ENCODE data around the gene PROCA1. TPM values are rescaled to one million over a fixed set of nuclear protein-coding genes. Genes with fewer than 3 reads are reported as not detected.

The PROCA1 gene
- total RNA-seq, 1 donor from 2014 or later, result 1.5 TPM

DNA sequence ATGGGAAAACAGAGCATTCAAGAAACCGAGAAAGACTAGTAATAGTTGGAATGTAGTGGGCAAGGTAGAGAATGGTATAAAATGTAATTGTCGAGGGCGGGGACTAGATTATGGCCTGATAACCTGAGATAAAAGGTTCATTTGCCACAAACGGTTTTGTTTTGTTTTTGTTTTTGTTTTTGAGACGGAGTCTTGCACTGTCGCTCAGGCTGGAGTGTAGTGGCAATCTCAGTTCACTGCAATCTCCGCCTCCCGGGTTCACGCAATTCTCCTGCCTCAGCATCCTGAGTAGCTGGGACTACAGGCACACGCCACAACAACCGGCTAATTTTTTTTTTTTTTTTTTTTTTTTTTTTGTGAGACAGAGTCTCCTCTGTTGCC is 18.3 kb upstream of the PROCA1 start:
- no peaks in the 10 kb centered on the region for H3K9me3 ChIP-seq
- no peaks in the 10 kb centered on the region for H3K36me3 ChIP-seq
- no peak for DNase-seq (ENCODE audit: extremely low spot score in 2 of 2)
- intact Hi-C loops (cut with DNase I), result no loop called here
- H3K27me3 ChIP-seq, result no peaks in the 10 kb centered on the region
- no peak overlapping the region for H3K4me3 ChIP-seq
- no peak overlapping the region for H3K27ac ChIP-seq
- TF ChIP-seq POLR2A (IDR thresholded peaks at IDR 0.05) (no peak), POLR2AphosphoS5 (IDR thresholded peaks at IDR 0.05; ENCODE audit: insufficient read depth in 1 of 2, low read depth in 1 of 2) (no peak)
- TF ChIP-seq, protein P1, sequence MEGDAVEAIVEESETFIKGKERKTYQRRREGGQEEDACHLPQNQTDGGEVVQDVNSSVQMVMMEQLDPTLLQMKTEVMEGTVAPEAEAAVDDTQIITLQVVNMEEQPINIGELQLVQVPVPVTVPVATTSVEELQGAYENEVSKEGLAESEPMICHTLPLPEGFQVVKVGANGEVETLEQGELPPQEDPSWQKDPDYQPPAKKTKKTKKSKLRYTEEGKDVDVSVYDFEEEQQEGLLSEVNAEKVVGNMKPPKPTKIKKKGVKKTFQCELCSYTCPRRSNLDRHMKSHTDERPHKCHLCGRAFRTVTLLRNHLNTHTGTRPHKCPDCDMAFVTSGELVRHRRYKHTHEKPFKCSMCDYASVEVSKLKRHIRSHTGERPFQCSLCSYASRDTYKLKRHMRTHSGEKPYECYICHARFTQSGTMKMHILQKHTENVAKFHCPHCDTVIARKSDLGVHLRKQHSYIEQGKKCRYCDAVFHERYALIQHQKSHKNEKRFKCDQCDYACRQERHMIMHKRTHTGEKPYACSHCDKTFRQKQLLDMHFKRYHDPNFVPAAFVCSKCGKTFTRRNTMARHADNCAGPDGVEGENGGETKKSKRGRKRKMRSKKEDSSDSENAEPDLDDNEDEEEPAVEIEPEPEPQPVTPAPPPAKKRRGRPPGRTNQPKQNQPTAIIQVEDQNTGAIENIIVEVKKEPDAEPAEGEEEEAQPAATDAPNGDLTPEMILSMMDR (IDR thresholded peaks at IDR 0.05), result no peak
- peaks cover 10% of the 10 kb centered on the region for H3K4me1 ChIP-seq

DNA sequence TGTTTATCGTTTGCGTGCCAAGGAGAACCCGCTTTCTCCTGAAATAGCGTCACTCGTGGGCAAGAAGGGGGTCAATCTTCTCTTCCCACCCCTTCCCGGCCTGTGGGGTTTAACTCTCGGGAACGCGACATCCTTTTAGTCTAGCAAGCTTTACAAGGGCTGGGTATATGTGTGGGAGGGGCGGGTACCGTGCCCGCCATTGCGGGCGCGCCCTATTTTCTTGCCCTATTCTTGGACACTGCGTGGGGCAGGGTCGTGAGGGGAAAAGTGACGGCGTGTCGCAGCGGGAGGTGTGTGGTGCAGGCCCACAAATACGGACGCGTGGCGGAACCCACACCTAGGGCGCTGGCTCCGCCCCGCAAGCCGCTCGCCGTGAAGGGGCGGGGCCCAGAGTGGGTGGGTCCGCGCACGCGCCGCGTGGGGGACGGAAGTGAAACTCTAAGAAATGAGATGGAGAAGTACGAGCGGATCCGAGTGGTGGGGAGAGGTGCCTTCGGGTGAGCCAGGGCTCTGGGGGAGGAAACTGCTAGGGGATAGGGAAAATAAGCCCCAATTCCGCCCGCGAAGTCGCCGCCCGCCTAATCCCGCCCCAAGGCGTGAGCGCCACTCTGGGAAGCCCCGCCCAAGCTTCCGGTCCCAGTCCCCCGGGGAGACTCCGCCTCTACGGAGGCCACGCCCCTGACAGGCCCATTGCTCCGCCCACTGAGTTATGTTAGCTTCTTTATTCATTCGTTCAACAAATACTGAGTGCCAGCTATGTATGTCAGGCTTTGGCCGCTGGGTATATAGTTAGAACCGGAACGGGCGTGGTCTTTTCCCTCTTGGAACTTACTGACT is 16.9 kb upstream of the PROCA1 start, which contains the start of gene NEK8:
TSS of gene NEK8 (plus strand) at position 425 of the 837 bp plus-strand sequence. CDS start at position 451, 26 bp downstream.
- Histone ChIP-seq H3K27ac (peak within 1 kb of the TSS; percentile 98), H3K4me1 (peaks cover 12% of the 10 kb centered on the region), H3K27me3 (no peaks in the 10 kb centered on the region), H3K36me3 (peaks cover 0 to 8% of the 10 kb centered on the region in 2 donors), H3K4me3 (peak within 1 kb of the TSS; percentile 55 to 62), H3K9me3 (no peaks in the 10 kb centered on the region)
- no peak for DNase-seq (ENCODE audit: extremely low spot score in 2 of 2)
- TF ChIP-seq, protein P1 (IDR thresholded peaks at IDR 0.05), result no peak
- TF ChIP-seq POLR2A (IDR thresholded peaks at IDR 0.05) (peak in 1 of 2 donors; percentile 71), POLR2AphosphoS5 (IDR thresholded peaks at IDR 0.05; ENCODE audit: insufficient read depth in 1 of 2, low read depth in 1 of 2) (peak; percentile 65 to 97)
- intact Hi-C loops (cut with DNase I), result no loop called here

DNA sequence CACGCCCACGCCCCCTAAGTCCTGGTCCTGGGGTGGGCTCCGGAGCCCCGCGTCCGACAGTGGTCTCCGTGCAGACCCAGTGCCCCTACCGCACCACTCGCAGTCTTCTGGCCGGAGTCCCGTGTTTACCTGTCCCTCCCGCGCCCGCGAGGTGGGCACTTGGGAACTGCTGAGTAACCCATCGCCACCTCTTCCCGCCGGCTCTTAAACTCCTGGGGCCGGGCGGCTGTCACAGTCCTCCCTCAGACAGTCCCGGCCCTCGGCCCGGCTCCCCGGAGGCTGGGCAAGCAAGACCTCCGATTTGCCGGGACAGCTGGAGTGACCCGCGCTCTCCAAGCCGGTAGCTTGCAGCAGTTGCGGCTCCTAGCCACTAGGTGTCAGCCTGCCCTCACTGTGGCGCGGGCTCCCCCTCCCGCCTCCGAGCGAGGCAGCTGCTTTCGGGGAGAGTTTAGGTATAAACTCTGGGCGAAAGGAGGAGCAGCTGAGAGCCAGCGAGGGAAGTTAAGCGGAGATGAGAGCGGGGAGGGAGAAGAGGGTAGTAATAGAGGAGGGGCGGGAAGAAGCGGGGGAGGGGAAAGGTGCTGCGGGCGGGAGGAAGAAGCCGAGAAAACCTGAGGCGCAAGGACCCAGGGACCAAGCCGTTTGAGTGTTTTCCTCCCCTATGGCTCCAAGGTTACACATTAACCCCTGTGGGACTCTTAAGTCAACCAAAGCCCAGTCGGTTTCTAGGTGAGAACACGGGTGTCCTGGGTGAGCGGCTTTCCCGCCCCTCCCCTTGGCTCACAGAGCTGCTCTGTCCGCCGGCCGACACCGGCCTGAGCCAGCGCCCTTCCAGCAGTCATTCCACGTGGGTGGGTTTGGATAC is 15.2 kb upstream of the PROCA1 start:
- TF ChIP-seq POLR2AphosphoS5 (IDR thresholded peaks at IDR 0.05; ENCODE audit: insufficient read depth in 1 of 2, low read depth in 1 of 2), result peak; percentile 78 to 81
- TF ChIP-seq POLR2A (IDR thresholded peaks at IDR 0.05), result no peak
- TF ChIP-seq, protein P1 (IDR thresholded peaks at IDR 0.05), result peak; percentile 96 to 99 (median 98)
- H3K4me3 ChIP-seq, result peak overlapping the region; percentile 55 to 62
- H3K36me3 ChIP-seq, result peaks cover 0 to 24% of the 10 kb centered on the region in 2 donors
- peaks cover 30% of the 10 kb centered on the region for H3K4me1 ChIP-seq
- H3K9me3 ChIP-seq, result no peaks in the 10 kb centered on the region
- peak overlapping the region; percentile 98 for H3K27ac ChIP-seq
- no peak for DNase-seq (ENCODE audit: extremely low spot score in 2 of 2)
- intact Hi-C loops (cut with DNase I), result no loop called here
- H3K27me3 ChIP-seq, result no peaks in the 10 kb centered on the region

DNA sequence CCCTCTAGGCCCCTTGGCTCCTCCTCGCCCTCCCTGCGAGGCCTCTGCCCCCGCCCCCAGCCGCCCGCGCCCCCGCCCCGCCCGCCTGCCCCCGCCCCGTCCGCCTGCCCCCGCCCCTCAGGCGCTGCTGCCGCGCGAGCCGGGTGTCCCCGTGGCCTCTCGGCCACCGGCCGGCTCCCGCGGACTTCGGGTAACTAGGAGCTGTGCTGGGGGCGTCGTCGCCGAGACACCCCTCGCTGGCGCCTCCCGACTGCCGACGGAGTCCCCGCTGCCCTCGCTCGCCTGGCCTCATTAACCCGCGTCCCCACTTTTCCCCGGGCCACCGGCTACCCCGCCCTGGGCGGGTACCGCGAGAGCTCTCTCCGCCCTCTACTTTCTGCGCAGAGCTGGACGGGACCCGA is 14.5 kb upstream of the PROCA1 start, which contains the start of gene TLCD1:
TSS of gene TLCD1 (minus strand) at position 8 of the 401 bp plus-strand sequence. CDS start 136 bp downstream, outside the sequence.
- TF ChIP-seq POLR2AphosphoS5 (IDR thresholded peaks at IDR 0.05; ENCODE audit: insufficient read depth in 1 of 2, low read depth in 1 of 2), result no peak
- TF ChIP-seq POLR2A (IDR thresholded peaks at IDR 0.05), result no peak
- TF ChIP-seq, protein P1 (IDR thresholded peaks at IDR 0.05), result no peak
- H3K9me3 ChIP-seq, result no peaks in the 10 kb centered on the region
- H3K27ac ChIP-seq, result peak within 1 kb of the TSS; percentile 98
- peaks cover 0 to 30% of the 10 kb centered on the region in 2 donors for H3K36me3 ChIP-seq
- intact Hi-C loops (cut with DNase I), result no loop called here
- peaks cover 36% of the 10 kb centered on the region for H3K4me1 ChIP-seq
- H3K4me3 ChIP-seq, result peak within 1 kb of the TSS; percentile 55 to 62
- no peaks in the 10 kb centered on the region for H3K27me3 ChIP-seq
- no peak for DNase-seq (ENCODE audit: extremely low spot score in 2 of 2)

All from vagina (tissue), 2 donors.